ENCODE measurements around the gene FCN2.

Gene FCN2

GRCh38 chr9:134919303-134919702 lies 38.7 kb downstream of the FCN2 start:
- no peak for DNase-seq
- TF ChIP-seq POLR2A (IDR thresholded peaks at IDR 0.05; ENCODE audit: low read length) (no peak), GATA1 (IDR thresholded peaks at IDR 0.05; ENCODE audit: low read depth, low read length) (no peak)

GRCh38 chr9:134922066-134922931 lies 41.7 kb downstream of the FCN2 start:
- TF ChIP-seq POLR2A (IDR thresholded peaks at IDR 0.05; ENCODE audit: low read length) (no peak), GATA1 (IDR thresholded peaks at IDR 0.05; ENCODE audit: low read depth, low read length) (no peak)
- DNase-seq = no peak

- DNase-seq = no peak
- TF ChIP-seq POLR2A (IDR thresholded peaks at IDR 0.05; ENCODE audit: low read length) (no peak), GATA1 (IDR thresholded peaks at IDR 0.05; ENCODE audit: low read depth, low read length) (no peak)
Measured at GRCh38 chr9:134922932-134923240, 42.3 kb downstream of the FCN2 start.

- TF ChIP-seq POLR2A (IDR thresholded peaks at IDR 0.05; ENCODE audit: low read length) (no peak), GATA1 (IDR thresholded peaks at IDR 0.05; ENCODE audit: low read depth, low read length) (no peak)
Measured at GRCh38 chr9:134923466-134923865, 42.9 kb downstream of the FCN2 start.

GRCh38 chr9:134925011-134925511 lies 44.5 kb downstream of the FCN2 start:
- no peak for DNase-seq

More at GRCh38 chr9:134923466-134923865, 42.9 kb downstream of the FCN2 start:
- no peak for DNase-seq

GRCh38 chr9:134928436-134929192 lies 48.0 kb downstream of the FCN2 start:
- TF ChIP-seq POLR2A (IDR thresholded peaks at IDR 0.05; ENCODE audit: low read length) (no peak), GATA1 (IDR thresholded peaks at IDR 0.05; ENCODE audit: low read depth, low read length) (no peak)
- DNase-seq = no peak

More at GRCh38 chr9:134925011-134925511, 44.5 kb downstream of the FCN2 start:
- TF ChIP-seq POLR2A (IDR thresholded peaks at IDR 0.05; ENCODE audit: low read length) (no peak), GATA1 (IDR thresholded peaks at IDR 0.05; ENCODE audit: low read depth, low read length) (no peak)

GRCh38 chr9:134929193-134930158 lies 48.9 kb downstream of the FCN2 start:
- DNase-seq = no peak
- TF ChIP-seq GATA1 (IDR thresholded peaks at IDR 0.05; ENCODE audit: low read depth, low read length) (no peak), POLR2A (IDR thresholded peaks at IDR 0.05; ENCODE audit: low read length) (no peak)

GRCh38 chr9:134930398-134930797 lies 49.8 kb downstream of the FCN2 start:
- TF ChIP-seq POLR2A (IDR thresholded peaks at IDR 0.05; ENCODE audit: low read length) = no peak
- TF ChIP-seq GATA1 (IDR thresholded peaks at IDR 0.05; ENCODE audit: low read depth, low read length) = no peak
- DNase-seq = no peak

GRCh38 chr9:134932171-134932570 lies 51.6 kb downstream of the FCN2 start:
- DNase-seq = no peak
- TF ChIP-seq POLR2A (IDR thresholded peaks at IDR 0.05; ENCODE audit: low read length) = no peak
- TF ChIP-seq GATA1 (IDR thresholded peaks at IDR 0.05; ENCODE audit: low read depth, low read length) = no peak

GRCh38 chr9:134932606-134933005 lies 52.0 kb downstream of the FCN2 start:
- TF ChIP-seq POLR2A (IDR thresholded peaks at IDR 0.05; ENCODE audit: low read length) = no peak
- DNase-seq = no peak

GRCh38 chr9:134933076-134933659 lies 52.6 kb downstream of the FCN2 start:
- no peak for TF ChIP-seq POLR2A (IDR thresholded peaks at IDR 0.05; ENCODE audit: low read length)
- no peak for TF ChIP-seq GATA1 (IDR thresholded peaks at IDR 0.05; ENCODE audit: low read depth, low read length)
- no peak for DNase-seq

GRCh38 chr9:134935056-134935640 lies 54.5 kb downstream of the FCN2 start:
- TF ChIP-seq POLR2A (IDR thresholded peaks at IDR 0.05; ENCODE audit: low read length) (no peak), GATA1 (IDR thresholded peaks at IDR 0.05; ENCODE audit: low read depth, low read length) (no peak)
- no peak for DNase-seq
